Activated T-cell treated with anti-CD3 and anti-CD28 coated beads, Interleukin-2, amount 50 U/mL, for 4 hours (primary cell): ENCODE results near the gene PIK3C3. TPM values are rescaled to one million over a fixed set of nuclear protein-coding genes. Genes with fewer than 3 reads are reported as not detected.
A peak's percentile ranks its signal among the peaks of the same experiment; 100 is the strongest.
"Not testable (repeated sequence)": the region's sequence is repeated elsewhere in the genome, so short reads cannot be mapped to it uniquely, and the experiment has no call there.

Experiments used
- ATAC-seq, 2 donors: fragments of 200-7000 bp; cut with Tn5 transposase; one replicate each; pipeline ENCODE4 v1.10.0; 2021
- DNase-seq: peaks from one replicate; pipeline ENCODE4 v3.0.0-alpha.2; 2020
- H3K27me3 Mint-ChIP-seq: one replicate; pipeline ENCODE4 v1.8.0; 2021; ENCODE audit warnings: low read depth, mixed read lengths
- H3K36me3 Mint-ChIP-seq: one replicate; pipeline ENCODE4 v1.8.0; 2022; ENCODE audit warnings: mixed read lengths; ENCODE audit not compliant: insufficient read depth
- H3K4me1 Mint-ChIP-seq: one replicate; pipeline ENCODE4 v1.8.0; 2021; ENCODE audit warnings: low read depth, mixed read lengths
- H3K4me3 Mint-ChIP-seq: one replicate; pipeline ENCODE4 v1.8.0; 2021; ENCODE audit warnings: mild to moderate bottlenecking, moderate library complexity, mixed read lengths
- H3K9me3 Mint-ChIP-seq: one replicate; pipeline ENCODE4 v1.8.0; 2021; ENCODE audit warnings: mixed read lengths
- total RNA-seq, 3 donors: library from RNA; stranded (reverse); gene quantifications; one replicate each; pipeline ENCODE4 v1.2.1, GENCODE V29; 2021

The PIK3C3 gene
- total RNA-seq, 3 donors from 2014 or later, result 34.9 to 37.3 (median 35.2) TPM

GRCh38 chr18:42049536-42049935 lies 94.5 kb downstream of the PIK3C3 start:
- not testable (repeated sequence) for H3K9me3 Mint-ChIP-seq, ATAC-seq, DNase-seq, H3K4me3 Mint-ChIP-seq, H3K27me3 Mint-ChIP-seq
- peaks cover 23% of the 10 kb centered on the region for H3K36me3 Mint-ChIP-seq
- H3K4me1 Mint-ChIP-seq, result peaks cover 15% of the 10 kb centered on the region

- no peak for DNase-seq
- Mint-ChIP-seq H3K4me1 (peaks cover 13% of the 10 kb centered on the region), H3K9me3 (no peaks in the 10 kb centered on the region), H3K4me3 (no peak overlapping the region), H3K36me3 (peaks cover 20% of the 10 kb centered on the region), H3K27me3 (no peaks in the 10 kb centered on the region)
- no peak for ATAC-seq
These were observed 96.4 kb downstream of the PIK3C3 start for GRCh38 chr18:42051411-42051810.

- no peak for ATAC-seq
- Mint-ChIP-seq H3K27me3 (no peaks in the 10 kb centered on the region), H3K4me1 (peaks cover 13% of the 10 kb centered on the region), H3K36me3 (peaks cover 20% of the 10 kb centered on the region), H3K4me3 (no peak overlapping the region), H3K9me3 (no peaks in the 10 kb centered on the region)
- DNase-seq, result no peak
These were observed 97.2 kb downstream of the PIK3C3 start for GRCh38 chr18:42052122-42052708.

GRCh38 chr18:42053188-42053781 lies 98.3 kb downstream of the PIK3C3 start:
- H3K4me1 Mint-ChIP-seq, result peaks cover 13% of the 10 kb centered on the region
- no peaks in the 10 kb centered on the region for H3K9me3 Mint-ChIP-seq
- H3K36me3 Mint-ChIP-seq, result peaks cover 25% of the 10 kb centered on the region
- no peak overlapping the region for H3K4me3 Mint-ChIP-seq
- DNase-seq, result peak; percentile 43
- ATAC-seq, result peak; percentile 56 to 57
- H3K27me3 Mint-ChIP-seq, result no peaks in the 10 kb centered on the region

GRCh38 chr18:42064109-42064508 lies 109.1 kb downstream of the PIK3C3 start:
- H3K36me3 Mint-ChIP-seq, result peaks cover 45% of the 10 kb centered on the region
- no peaks in the 10 kb centered on the region for H3K27me3 Mint-ChIP-seq
- no peak for DNase-seq
- H3K4me1 Mint-ChIP-seq, result no peaks in the 10 kb centered on the region
- H3K4me3 Mint-ChIP-seq, result no peak overlapping the region
- H3K9me3 Mint-ChIP-seq, result no peaks in the 10 kb centered on the region
- ATAC-seq, result no peak

GRCh38 chr18:42067518-42067917 lies 112.5 kb downstream of the PIK3C3 start:
- no peak for ATAC-seq
- no peak for DNase-seq
- H3K36me3 Mint-ChIP-seq, result peaks cover 52% of the 10 kb centered on the region
- no peaks in the 10 kb centered on the region for H3K9me3 Mint-ChIP-seq
- H3K27me3 Mint-ChIP-seq, result no peaks in the 10 kb centered on the region
- no peak overlapping the region for H3K4me3 Mint-ChIP-seq
- H3K4me1 Mint-ChIP-seq, result no peaks in the 10 kb centered on the region

GRCh38 chr18:42068030-42068429 lies 113.0 kb downstream of the PIK3C3 start:
- Mint-ChIP-seq H3K36me3 (peaks cover 50% of the 10 kb centered on the region), H3K27me3 (no peaks in the 10 kb centered on the region), H3K9me3 (no peaks in the 10 kb centered on the region), H3K4me3 (no peak overlapping the region), H3K4me1 (no peaks in the 10 kb centered on the region)
- ATAC-seq (no peak), DNase-seq (no peak)

GRCh38 chr18:42069036-42069435 lies 114.0 kb downstream of the PIK3C3 start:
- Mint-ChIP-seq H3K4me1 (peaks cover 4% of the 10 kb centered on the region), H3K27me3 (no peaks in the 10 kb centered on the region), H3K9me3 (no peaks in the 10 kb centered on the region), H3K36me3 (peaks cover 53% of the 10 kb centered on the region), H3K4me3 (no peak overlapping the region)
- ATAC-seq (no peak), DNase-seq (no peak)

- H3K9me3 Mint-ChIP-seq, result no peaks in the 10 kb centered on the region
- DNase-seq (no peak), ATAC-seq (no peak)
- H3K36me3 Mint-ChIP-seq, result peaks cover 45% of the 10 kb centered on the region
- H3K4me1 Mint-ChIP-seq, result peaks cover 7% of the 10 kb centered on the region
- no peak overlapping the region for H3K4me3 Mint-ChIP-seq
- no peaks in the 10 kb centered on the region for H3K27me3 Mint-ChIP-seq
These were observed 117.4 kb downstream of the PIK3C3 start for GRCh38 chr18:42072407-42072806.

GRCh38 chr18:42074704-42075103 lies 119.7 kb downstream of the PIK3C3 start:
- peaks cover 44% of the 10 kb centered on the region for H3K36me3 Mint-ChIP-seq
- no peak overlapping the region for H3K4me3 Mint-ChIP-seq
- H3K4me1 Mint-ChIP-seq, result peaks cover 7% of the 10 kb centered on the region
- no peaks in the 10 kb centered on the region for H3K27me3 Mint-ChIP-seq
- ATAC-seq (no peak), DNase-seq (no peak)
- H3K9me3 Mint-ChIP-seq, result no peaks in the 10 kb centered on the region

GRCh38 chr18:42078711-42079110 lies 123.7 kb downstream of the PIK3C3 start:
- DNase-seq (no peak), ATAC-seq (no peak)
- Mint-ChIP-seq H3K4me1 (peaks cover 5% of the 10 kb centered on the region), H3K9me3 (no peaks in the 10 kb centered on the region), H3K36me3 (peaks cover 50% of the 10 kb centered on the region), H3K4me3 (no peak overlapping the region), H3K27me3 (no peaks in the 10 kb centered on the region)

GRCh38 chr18:42080340-42080739 lies 125.3 kb downstream of the PIK3C3 start:
- no peaks in the 10 kb centered on the region for H3K27me3 Mint-ChIP-seq
- ATAC-seq, result no peak
- H3K9me3 Mint-ChIP-seq, result no peaks in the 10 kb centered on the region
- no peak overlapping the region for H3K4me3 Mint-ChIP-seq
- peaks cover 44% of the 10 kb centered on the region for H3K36me3 Mint-ChIP-seq
- no peaks in the 10 kb centered on the region for H3K4me1 Mint-ChIP-seq
- DNase-seq, result no peak

GRCh38 chr18:42082415-42083234 lies 127.6 kb downstream of the PIK3C3 start:
- H3K4me3 Mint-ChIP-seq, result no peak overlapping the region
- H3K4me1 Mint-ChIP-seq, result no peaks in the 10 kb centered on the region
- H3K36me3 Mint-ChIP-seq, result peaks cover 40% of the 10 kb centered on the region
- no peaks in the 10 kb centered on the region for H3K27me3 Mint-ChIP-seq
- DNase-seq (no peak), ATAC-seq (no peak)
- H3K9me3 Mint-ChIP-seq, result no peaks in the 10 kb centered on the region

- ATAC-seq, result no peak
- DNase-seq, result no peak
- Mint-ChIP-seq H3K27me3 (no peaks in the 10 kb centered on the region), H3K4me1 (no peaks in the 10 kb centered on the region), H3K9me3 (no peaks in the 10 kb centered on the region), H3K36me3 (peaks cover 26% of the 10 kb centered on the region), H3K4me3 (no peak overlapping the region)
These were observed 131.3 kb downstream of the PIK3C3 start for GRCh38 chr18:42086288-42086687.

- ATAC-seq, result no peak
- H3K4me3 Mint-ChIP-seq, result no peak overlapping the region
- DNase-seq, result no peak
- H3K9me3 Mint-ChIP-seq, result no peaks in the 10 kb centered on the region
- H3K36me3 Mint-ChIP-seq, result peaks cover 17% of the 10 kb centered on the region
- H3K4me1 Mint-ChIP-seq, result no peaks in the 10 kb centered on the region
- H3K27me3 Mint-ChIP-seq, result no peaks in the 10 kb centered on the region
These were observed 132.2 kb downstream of the PIK3C3 start for GRCh38 chr18:42087235-42087634.
